Measurements from ENCODE around the gene USP24.

GRCh38 chr1:55249646-55250398 is 34.7 kb upstream of the USP24 start:
- TF ChIP-seq MXI1 (IDR thresholded peaks at IDR 0.05; ENCODE audit: low read depth, low read length), result no peak
- TF ChIP-seq RAD21 (IDR thresholded peaks at IDR 0.05; ENCODE audit: insufficient read depth, low read depth, low read length), result no peak
- TF ChIP-seq FOS (IDR thresholded peaks at IDR 0.05; ENCODE audit: borderline replicate concordance, extremely low read depth, insufficient read length), result no peak
- no peak for TF ChIP-seq YY1 (IDR thresholded peaks at IDR 0.05; ENCODE audit: low read depth, low read length)
- no peak for TF ChIP-seq EP300 (IDR thresholded peaks at IDR 0.05; ENCODE audit: borderline replicate concordance in 1 of 2, control insufficient read depth in 1 of 2, low read depth in 2 of 2, low read length in 2 of 2)
- no peak for TF ChIP-seq FOXM1 (IDR thresholded peaks at IDR 0.05; ENCODE audit: low read depth, low read length)
- no peak for TF ChIP-seq ATF7 (IDR thresholded peaks at IDR 0.05; ENCODE audit: low read depth)
- TF ChIP-seq CTCF (IDR thresholded peaks at IDR 0.05 in 2 of 3, conservative IDR thresholded peaks at IDR 0.05 in 1 of 3; ENCODE audit: control insufficient read depth in 2 of 3, extremely low read depth in 1 of 3, insufficient read depth in 1 of 3, low read depth in 3 of 3, low read length in 3 of 3), result no peak
- no peak for TF ChIP-seq BCL3 (IDR thresholded peaks at IDR 0.05; ENCODE audit: borderline replicate concordance, insufficient read depth, low read depth, low read length, poor library complexity, severe bottlenecking)
- TF ChIP-seq ZNF24 (IDR thresholded peaks at IDR 0.05), result no peak
- no peak for TF ChIP-seq RCOR1 (conservative IDR thresholded peaks at IDR 0.05; ENCODE audit: low read depth, low read length)

Data from GM12878 (cell line).